Nephron progenitor cell (in vitro differentiated cells): Measurements from ENCODE around the gene PCLAF.
"Not testable (repeated sequence)": the region's sequence is repeated elsewhere in the genome, so short reads cannot be mapped to it uniquely, and the experiment has no call there.

Experiments used
- DNase-seq: peaks from one replicate; pipeline ENCODE4 v3.0.0; 2021
- H3K27ac Mint-ChIP-seq: 2 replicates; pipeline ENCODE4 v1.8.0; 2021; ENCODE audit warnings: mild to moderate bottlenecking, moderate library complexity, mixed read lengths
- H3K27me3 Mint-ChIP-seq: 2 replicates; pipeline ENCODE4 v1.8.0; 2021; ENCODE audit warnings: mild to moderate bottlenecking, low read depth, mixed read lengths; ENCODE audit not compliant: poor library complexity
- H3K36me3 Mint-ChIP-seq: 2 replicates; pipeline ENCODE4 v1.8.0; 2021; ENCODE audit warnings: low read depth, mixed read lengths
- H3K4me1 Mint-ChIP-seq: 2 replicates; pipeline ENCODE4 v1.8.0; 2021; ENCODE audit warnings: mixed read lengths
- H3K4me3 Mint-ChIP-seq: 2 replicates; pipeline ENCODE4 v1.8.0; 2021; ENCODE audit warnings: mild to moderate bottlenecking, moderate library complexity, mixed read lengths
- H3K9me3 Mint-ChIP-seq: 2 replicates; pipeline ENCODE4 v1.8.0; 2021; ENCODE audit warnings: mild to moderate bottlenecking, moderate library complexity, mixed read lengths
- CTCF ChIP-seq: fragments of 200-600 bp; sonication (generic); IDR thresholded peaks from 2 replicates; pipeline ENCODE4 v1.5.0; 2021; ENCODE audit warnings: antibody characterized with exemption

PCLAF gene

GRCh38 chr15:64373360-64373759, 7.9 kb downstream of the PCLAF start:
- Mint-ChIP-seq H3K27me3 (peaks cover 2% of the 10 kb centered on the region), H3K36me3 (peaks cover 48% of the 10 kb centered on the region), H3K4me3 (no peak overlapping the region)

GRCh38 chr15:64371383-64371782, 9.9 kb downstream of the PCLAF start:
- H3K4me1 Mint-ChIP-seq, H3K9me3 Mint-ChIP-seq, H3K27ac Mint-ChIP-seq, H3K27me3 Mint-ChIP-seq, H3K4me3 Mint-ChIP-seq, DNase-seq: not testable (repeated sequence)
- peaks cover 51% of the 10 kb centered on the region for H3K36me3 Mint-ChIP-seq

More at GRCh38 chr15:64373360-64373759, 7.9 kb downstream of the PCLAF start:
- Mint-ChIP-seq H3K4me1 (no peaks in the 10 kb centered on the region), H3K9me3 (no peaks in the 10 kb centered on the region), H3K27ac (no peak overlapping the region)
- no peak for DNase-seq
- TF ChIP-seq CTCF: no peak

GRCh38 chr15:64369078-64369607, 12.1 kb downstream of the PCLAF start:
- H3K9me3 Mint-ChIP-seq: no peaks in the 10 kb centered on the region
- no peaks in the 10 kb centered on the region for H3K4me1 Mint-ChIP-seq
- no peak for TF ChIP-seq CTCF
- peaks cover 42% of the 10 kb centered on the region for H3K36me3 Mint-ChIP-seq
- DNase-seq: no peak
- H3K4me3 Mint-ChIP-seq: no peak overlapping the region
- peaks cover 5% of the 10 kb centered on the region for H3K27me3 Mint-ChIP-seq
- peak overlapping the region; percentile 51 for H3K27ac Mint-ChIP-seq

- no peak overlapping the region for H3K4me3 Mint-ChIP-seq
- peaks cover 7% of the 10 kb centered on the region for H3K4me1 Mint-ChIP-seq
- no peak overlapping the region for H3K27ac Mint-ChIP-seq
- peaks cover 4% of the 10 kb centered on the region for H3K27me3 Mint-ChIP-seq
- DNase-seq: no peak
- no peak for TF ChIP-seq CTCF
- H3K36me3 Mint-ChIP-seq: peaks cover 18% of the 10 kb centered on the region
- H3K9me3 Mint-ChIP-seq: no peaks in the 10 kb centered on the region
Measured at GRCh38 chr15:64361259-64361658, 20.0 kb downstream of the PCLAF start.

- Mint-ChIP-seq H3K4me3 (peak overlapping the region; percentile 94), H3K4me1 (peaks cover 21% of the 10 kb centered on the region), H3K36me3 (peaks cover 6% of the 10 kb centered on the region), H3K27ac (peak overlapping the region; percentile 96), H3K27me3 (no peaks in the 10 kb centered on the region), H3K9me3 (no peaks in the 10 kb centered on the region)
- TF ChIP-seq CTCF: no peak
- DNase-seq: no peak
Measured at GRCh38 chr15:64356710-64357040, 24.6 kb downstream of the PCLAF start.

GRCh38 chr15:64355944-64356709, 25.1 kb downstream of the PCLAF start, which contains the start of gene CSNK1G1:
TSS of gene CSNK1G1 (minus strand) at chr15:64356173. CDS start at chr15:64300499, 55,674 bp downstream.
- Mint-ChIP-seq H3K36me3 (peaks cover 4% of the 10 kb centered on the region), H3K27ac (peak within 1 kb of the TSS; percentile 97), H3K9me3 (no peaks in the 10 kb centered on the region), H3K4me1 (peaks cover 21% of the 10 kb centered on the region), H3K27me3 (no peaks in the 10 kb centered on the region), H3K4me3 (peak within 1 kb of the TSS; percentile 94)
- TF ChIP-seq CTCF: no peak
- peak; percentile 94 for DNase-seq
